HG03469 (cell line): ENCODE measurements around the gene FAM170B.

ENCODE experiments used
- ATAC-seq: cut with Tn5 transposase; IDR thresholded peaks from one replicate; pipeline ENCODE4 v1.9.1; 2021; ENCODE audit warnings: mild to moderate bottlenecking, moderate library complexity, moderate number of reproducible peaks; ENCODE audit not compliant: unreplicated experiment

The FAM170B gene

GRCh38 chr10:49133706-49134248, at the start of gene FAM170B:
FAM170B (minus strand) TSS chr10:49134021; CDS start chr10:49133918, 103 bp downstream.
- no peak for ATAC-seq

- no peak for ATAC-seq
Measured at GRCh38 chr10:49182776-49183175, 49.0 kb upstream of the FAM170B start.

DNA sequence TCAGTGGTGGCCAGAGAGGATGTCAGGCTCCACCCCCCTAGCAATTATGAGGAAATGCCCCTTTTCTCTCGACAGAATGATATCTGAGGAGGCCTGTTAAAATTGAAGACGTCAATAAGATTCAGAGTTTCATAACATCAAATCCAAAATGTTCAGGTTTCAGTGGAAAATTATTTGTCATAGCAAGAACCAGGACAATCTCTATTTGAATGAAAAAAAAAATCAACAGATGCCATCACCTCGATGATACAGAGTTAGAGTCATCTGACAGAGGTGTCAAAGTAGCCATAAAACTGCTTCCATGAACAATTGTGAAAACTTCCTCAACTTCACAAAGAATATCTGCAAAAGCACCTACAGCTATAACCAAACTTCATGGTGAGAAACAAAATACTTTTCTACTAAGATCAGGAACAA, 46.6 kb upstream of the FAM170B start:
- no peak for ATAC-seq

DNA sequence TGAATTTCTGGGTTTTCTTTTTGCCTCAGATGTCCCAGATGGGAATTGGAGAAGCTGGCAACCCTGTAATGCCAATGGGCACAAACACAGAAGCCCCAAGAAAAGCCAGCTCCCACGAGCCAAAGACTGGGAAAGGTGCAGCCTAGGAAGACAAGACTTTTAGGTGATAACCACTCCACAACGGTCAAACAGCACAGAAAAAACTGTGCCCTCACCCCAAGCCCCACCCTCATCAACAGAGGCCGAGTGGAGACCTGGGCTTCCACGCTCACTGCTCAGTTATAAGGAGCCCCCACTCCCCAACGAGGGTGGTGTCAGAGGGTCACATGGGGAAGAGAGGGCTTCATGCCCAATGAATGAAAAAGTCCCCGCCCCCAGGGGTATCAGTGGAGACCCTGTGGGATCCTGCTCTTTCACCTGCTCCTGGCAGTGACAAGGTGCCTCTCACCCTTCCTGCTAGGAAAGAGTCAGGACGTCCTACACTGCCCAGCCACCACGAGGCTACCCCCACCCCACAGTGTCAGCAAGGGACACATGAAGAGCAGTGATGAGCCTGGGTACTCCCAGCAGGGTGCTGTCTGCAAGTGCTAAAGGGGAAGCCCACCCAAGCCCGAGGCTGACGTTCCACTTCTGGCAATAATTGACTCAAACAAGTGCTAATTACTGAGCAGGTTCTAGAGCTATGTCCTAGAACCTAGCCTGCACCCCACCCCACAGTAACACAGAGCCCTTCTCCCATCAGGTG, 46.0 kb upstream of the FAM170B start:
- no peak for ATAC-seq

DNA sequence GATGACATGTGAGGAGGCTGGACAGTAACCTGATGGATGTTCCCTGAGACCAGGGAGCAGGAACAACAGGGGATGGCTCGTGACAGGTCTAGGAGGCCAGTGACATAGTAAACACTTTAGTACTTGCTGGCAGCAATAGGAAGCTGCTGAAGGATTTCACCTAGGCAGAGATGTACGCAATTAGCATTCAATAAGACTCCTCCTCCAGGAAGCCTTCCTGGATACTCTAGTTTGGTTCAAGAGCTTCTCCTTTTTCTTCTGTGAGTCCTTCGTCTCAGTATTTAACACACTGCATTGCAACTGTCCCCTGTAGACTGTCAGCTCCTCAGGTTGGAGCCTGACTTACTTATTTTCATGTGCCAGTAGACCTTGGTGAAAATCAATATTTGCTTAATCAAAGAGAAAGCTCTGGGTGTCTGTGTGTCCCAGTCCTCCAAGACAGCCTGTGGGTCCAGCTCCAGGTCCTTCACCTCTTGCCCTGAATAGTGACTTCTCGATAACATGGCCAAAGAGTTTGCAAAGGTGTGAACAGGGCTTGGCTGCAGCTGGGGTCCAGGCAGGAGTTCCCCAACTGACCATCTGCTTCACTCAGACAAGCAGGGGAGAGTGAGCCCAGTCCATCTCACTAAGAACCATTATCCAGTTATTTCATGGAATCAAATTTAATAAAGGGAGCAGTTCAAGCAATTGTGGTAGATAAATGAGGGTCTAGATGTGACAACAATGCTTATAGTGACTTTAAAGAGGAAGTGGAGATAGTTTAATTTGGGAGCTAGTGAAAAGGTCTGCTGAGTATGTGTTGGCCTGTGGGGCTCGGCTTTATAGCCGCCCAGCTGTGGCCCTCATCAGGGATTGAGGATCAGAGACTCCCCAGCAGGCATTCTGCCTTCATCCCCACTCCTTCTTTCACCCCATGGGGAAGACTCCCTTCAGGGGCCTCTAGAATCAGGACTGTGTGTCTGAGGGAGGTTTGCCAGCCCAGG, 45.0 kb upstream of the FAM170B start:
- no peak for ATAC-seq

DNA sequence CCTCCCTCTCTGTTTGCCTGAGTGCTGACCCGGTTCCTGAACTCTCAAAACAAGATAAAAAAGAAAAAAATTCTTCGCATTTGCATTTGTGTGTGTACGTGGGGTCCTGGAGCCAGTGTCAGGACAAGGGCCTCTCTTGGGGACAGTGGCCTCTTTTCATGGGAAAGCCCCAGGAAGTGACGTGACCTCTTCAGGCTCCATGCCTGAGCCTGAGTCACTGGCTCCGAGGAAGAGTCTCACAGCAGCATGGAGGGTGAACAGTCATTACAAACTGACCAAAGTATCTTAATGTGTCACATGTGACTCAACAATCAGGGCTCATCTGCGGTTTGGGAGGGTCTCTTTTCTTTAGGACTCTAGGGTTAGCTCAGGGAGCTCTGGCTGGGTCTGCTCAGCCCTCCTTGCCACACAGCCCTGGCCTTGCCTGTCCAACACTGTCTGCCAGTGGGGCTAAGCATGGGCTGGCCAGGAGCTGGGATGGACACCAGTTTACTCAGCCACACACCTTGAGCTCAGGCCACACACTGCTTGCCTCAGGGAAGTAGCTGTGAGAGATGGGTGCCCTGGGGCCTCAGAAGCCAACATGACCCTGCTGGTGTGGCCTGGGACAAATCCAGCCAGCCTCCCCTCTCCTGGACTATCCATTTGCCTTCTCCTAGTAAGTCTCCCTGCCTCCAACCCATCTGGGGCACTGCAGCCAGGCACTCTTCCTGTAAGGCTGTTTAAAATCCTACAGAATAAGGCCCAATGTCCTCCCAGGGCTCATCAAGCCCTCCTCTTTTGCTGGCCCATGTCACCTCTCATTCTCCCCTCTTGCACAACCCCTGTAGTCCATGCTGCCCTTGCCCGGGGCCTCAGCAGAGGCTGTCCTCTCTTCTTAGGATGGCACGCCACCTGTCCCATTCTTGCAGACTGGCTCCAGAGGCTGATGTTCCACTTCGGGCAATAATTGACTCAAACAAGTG, 43.9 kb upstream of the FAM170B start:
- ATAC-seq: peak; percentile 66

GRCh38 chr10:49176310-49177268, 42.8 kb upstream of the FAM170B start:
- ATAC-seq: no peak

DNA sequence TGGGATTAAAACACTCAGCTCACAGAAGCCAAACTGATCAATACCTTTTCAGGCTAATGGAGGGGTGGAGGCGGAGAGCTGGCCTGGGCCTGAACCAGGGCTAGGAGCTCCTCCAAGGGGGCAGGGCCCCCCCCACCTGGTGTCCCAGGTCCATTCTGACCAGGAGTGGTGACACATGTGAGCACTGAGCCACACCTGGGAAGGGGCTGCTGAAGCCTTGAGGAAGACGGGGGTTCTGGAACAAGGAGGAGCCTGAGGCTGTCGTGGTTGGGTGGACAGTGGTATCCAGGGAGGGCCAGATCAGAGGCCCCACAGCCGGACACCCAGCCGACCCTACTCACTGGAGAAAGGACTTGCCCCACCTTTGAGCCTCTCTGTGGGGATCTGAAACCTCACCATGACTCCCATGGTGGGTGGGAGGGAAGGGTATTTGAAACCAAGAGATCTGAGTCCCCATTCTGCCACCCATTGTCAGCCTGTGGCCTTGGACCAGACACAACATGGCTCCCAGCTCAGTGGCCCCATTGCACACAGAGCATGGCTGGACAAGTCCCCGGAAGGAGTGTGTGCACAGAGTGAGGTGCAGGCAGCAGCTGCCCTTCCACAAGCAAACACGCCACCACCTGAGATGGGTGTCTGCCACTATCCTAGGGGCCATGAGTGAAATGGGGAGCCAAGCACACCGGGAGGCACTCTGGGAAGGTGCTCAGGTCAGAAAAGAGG, 41.9 kb upstream of the FAM170B start:
- ATAC-seq: no peak

- ATAC-seq: no peak
Measured at GRCh38 chr10:49174926-49175500, 41.2 kb upstream of the FAM170B start.

DNA sequence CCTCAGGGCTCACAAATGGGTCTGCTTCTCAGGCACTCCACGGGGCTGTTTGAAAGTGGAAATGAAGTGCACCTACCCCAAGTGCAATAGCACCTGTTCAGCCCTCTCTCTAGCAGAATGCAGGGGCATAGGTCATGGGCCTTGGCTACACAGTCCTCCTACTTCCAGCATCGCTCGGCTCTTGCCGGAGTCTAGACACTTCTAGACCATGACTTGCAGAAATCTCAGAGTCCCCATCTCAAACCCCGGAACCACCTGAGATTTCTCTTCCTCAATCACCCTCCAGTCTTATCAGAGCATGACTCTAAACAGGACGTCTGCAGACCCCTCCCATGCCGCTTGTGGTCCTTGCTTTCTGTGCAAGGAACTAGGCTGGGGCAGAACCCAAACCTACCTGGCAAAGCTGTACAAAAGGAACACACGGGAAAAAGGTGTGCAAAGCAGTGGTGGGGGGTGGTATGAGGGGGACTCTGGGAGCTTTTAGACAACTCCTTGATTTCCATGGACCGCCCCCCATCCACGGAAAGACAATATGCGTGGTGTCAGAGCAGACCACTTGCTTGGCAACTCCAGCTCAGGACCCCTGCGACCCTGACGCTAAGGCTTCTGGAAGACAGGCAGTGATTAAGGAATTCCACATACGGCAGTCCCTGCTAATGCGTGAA, 40.6 kb upstream of the FAM170B start:
- no peak for ATAC-seq

DNA sequence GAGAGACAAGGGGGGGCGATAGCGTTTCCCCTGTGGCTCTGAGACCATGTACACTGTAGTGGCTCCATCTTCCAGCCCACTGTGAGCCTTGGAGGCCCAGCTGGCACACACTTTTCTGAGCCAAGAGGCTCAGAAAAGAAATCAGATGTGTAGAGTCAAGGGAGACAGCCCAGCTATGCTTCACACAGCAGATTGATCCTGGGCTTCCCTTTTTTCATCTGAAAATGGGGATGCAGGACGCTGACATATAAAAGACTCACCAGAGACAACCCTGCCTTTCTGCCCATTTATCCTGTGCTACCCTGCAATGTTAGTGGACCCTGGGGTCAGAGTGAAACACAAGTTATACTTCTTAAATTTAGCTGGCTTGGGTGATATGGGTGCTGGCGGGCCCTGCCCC, 40.0 kb upstream of the FAM170B start:
- ATAC-seq: no peak

- ATAC-seq: no peak
Measured at GRCh38 chr10:49173201-49173772, 39.5 kb upstream of the FAM170B start.

DNA sequence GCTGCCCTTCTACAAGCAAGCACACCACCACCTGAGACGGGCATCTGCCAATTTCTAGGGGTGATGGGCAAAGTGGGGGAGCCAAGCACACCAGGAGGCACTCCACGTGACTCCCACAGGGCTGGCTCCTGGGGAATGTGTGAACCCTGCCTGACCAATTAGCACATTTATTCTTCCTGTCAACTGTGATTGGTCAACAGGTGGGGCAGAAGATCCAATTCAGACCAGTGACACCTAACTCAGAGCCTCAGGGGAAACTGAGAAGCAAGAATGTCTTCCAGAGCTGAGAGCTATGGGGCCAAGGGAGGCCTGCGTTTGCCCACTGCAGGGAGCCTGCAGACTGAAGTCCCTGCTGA, 38.9 kb upstream of the FAM170B start:
- ATAC-seq: no peak

- no peak for ATAC-seq
Measured at GRCh38 chr10:49172061-49172776, 38.4 kb upstream of the FAM170B start.

DNA sequence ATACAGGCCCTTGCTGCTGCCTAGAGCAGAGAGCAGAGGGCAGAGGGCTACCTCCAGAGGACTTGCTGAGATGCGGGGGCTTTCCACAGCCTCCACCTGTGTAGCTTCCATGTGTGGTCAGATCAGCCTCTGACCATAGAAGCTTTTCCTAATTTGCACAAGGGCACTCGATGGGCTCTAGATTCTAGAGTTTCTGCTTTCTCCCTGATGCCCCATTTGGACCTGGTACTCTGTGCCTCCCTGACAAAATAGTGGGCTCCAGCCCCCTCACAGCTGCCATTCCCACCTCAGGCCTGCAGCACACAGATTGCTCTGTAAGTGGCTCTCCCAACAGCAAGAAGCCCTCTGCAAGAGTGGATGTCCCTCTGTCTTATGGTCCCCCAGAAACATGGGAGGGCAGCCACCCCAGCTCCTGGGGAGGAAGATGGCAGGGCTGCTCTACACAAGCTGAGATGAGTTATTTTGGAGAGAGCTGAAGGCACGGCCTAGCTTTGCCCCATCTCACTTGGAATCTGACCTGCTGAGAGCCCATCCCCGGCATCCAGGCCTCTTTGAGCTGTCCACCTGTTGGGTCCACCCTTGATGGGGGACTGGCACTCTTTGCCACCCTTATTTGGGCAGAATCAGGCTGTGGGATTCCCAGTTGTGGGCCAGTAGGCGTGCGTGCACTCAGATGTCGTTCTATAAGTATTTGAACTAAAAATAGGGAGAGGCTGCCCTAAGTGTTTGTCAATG, 37.7 kb upstream of the FAM170B start:
- ATAC-seq: no peak
